ENCODE measurements around the gene XPC. TPM values are rescaled to one million over a fixed set of nuclear protein-coding genes. Genes with fewer than 3 reads are reported as not detected.

XPC gene
- total RNA-seq, 4 donors from 2014 or later: 14.4 to 47.9 (median 30.0) TPM

- 72 to 75% methylated on average over 2 of the region's 2 CpGs for WGBS, 2 donors
- no peak overlapping the region for H3K4me3 ChIP-seq
- H3K36me3 ChIP-seq: peaks cover 0 to 34% (median 16%) of the 10 kb centered on the region in 3 donors
- peaks cover 18 to 61% (median 29%) of the 10 kb centered on the region in 3 donors for H3K4me1 ChIP-seq
- H3K27me3 ChIP-seq: no peaks in the 10 kb centered on the region
- no peak for DNase-seq
- no peaks in the 10 kb centered on the region for H3K9me3 ChIP-seq
- intact Hi-C loops (cut with DNase I): loop anchor here (10.0 kb wide), 1 partner anchor 225 kb away; no protein-coding TSS in a partner anchor
- no peak for TF ChIP-seq CTCF (IDR thresholded peaks at IDR 0.05)
- no peak for TF ChIP-seq POLR2A (IDR thresholded peaks at IDR 0.05)
- H3K27ac ChIP-seq: peak overlapping the region in 2 of 4 donors; percentile 70 to 73
Observed at GRCh38 chr3:14119651-14120050, 58.8 kb downstream of the XPC start.

GRCh38 chr3:14118400-14119381, 59.7 kb downstream of the XPC start:
- Histone ChIP-seq H3K4me1 (peaks cover 16 to 67% (median 26%) of the 10 kb centered on the region in 3 donors), H3K4me3 (no peak overlapping the region), H3K36me3 (peaks cover 0 to 43% (median 16%) of the 10 kb centered on the region in 3 donors), H3K27me3 (no peaks in the 10 kb centered on the region), H3K27ac (peak overlapping the region; percentile 47 to 73 (median 67)), H3K9me3 (no peaks in the 10 kb centered on the region)
- intact Hi-C loops (cut with DNase I): loop anchor here (10.0 kb wide), 1 partner anchor 224 kb away; no protein-coding TSS in a partner anchor
- TF ChIP-seq CTCF (IDR thresholded peaks at IDR 0.05): no peak
- TF ChIP-seq POLR2A (IDR thresholded peaks at IDR 0.05): no peak
- 54 to 60% methylated on average over 11 to 12 of the region's 13 CpGs for WGBS, 2 donors
- DNase-seq: no peak

GRCh38 chr3:14117468-14118399, 60.7 kb downstream of the XPC start:
- DNase-seq: no peak
- Histone ChIP-seq H3K27me3 (no peaks in the 10 kb centered on the region), H3K27ac (peak overlapping the region in 2 of 4 donors; percentile 70 to 73), H3K4me3 (no peak overlapping the region), H3K4me1 (peaks cover 7 to 60% (median 16%) of the 10 kb centered on the region in 3 donors), H3K36me3 (peaks cover 0 to 53% (median 16%) of the 10 kb centered on the region in 3 donors), H3K9me3 (no peaks in the 10 kb centered on the region)
- intact Hi-C loops (cut with DNase I): loop anchor here (10.0 kb wide), 1 partner anchor 223 kb away; no protein-coding TSS in a partner anchor
- WGBS, 2 donors: 75 to 84% methylated on average over 10 of the region's 10 CpGs
- TF ChIP-seq CTCF (IDR thresholded peaks at IDR 0.05): no peak
- TF ChIP-seq POLR2A (IDR thresholded peaks at IDR 0.05): no peak

GRCh38 chr3:14113965-14114635, 64.3 kb downstream of the XPC start:
- DNase-seq: no peak
- 94 to 95% methylated on average over 6 to 7 of the region's 7 CpGs for WGBS, 2 donors
- Histone ChIP-seq H3K4me3 (no peak overlapping the region), H3K4me1 (peaks cover 4 to 33% (median 11%) of the 10 kb centered on the region in 3 donors), H3K36me3 (peaks cover 0 to 62% (median 16%) of the 10 kb centered on the region in 3 donors), H3K27ac (no peak overlapping the region), H3K9me3 (no peaks in the 10 kb centered on the region), H3K27me3 (no peaks in the 10 kb centered on the region)
- intact Hi-C loops (cut with DNase I): loop anchor here (10.0 kb wide), 1 partner anchor 219 kb away; no protein-coding TSS in a partner anchor
- TF ChIP-seq CTCF (IDR thresholded peaks at IDR 0.05) (peak in 3 of 6 experiments; percentile 25 to 50 (median 45)), POLR2A (IDR thresholded peaks at IDR 0.05) (no peak)
